AG08395 (cell line): ENCODE results near the gene TRA2B.
"Not testable (repeated sequence)": the region's sequence is repeated elsewhere in the genome, so short reads cannot be mapped to it uniquely, and the experiment has no call there.

Experiments used
- DNase-seq: peaks from one replicate; pipeline ENCODE4 v3.0.0; 2012; ENCODE audit warnings: mixed read lengths, low spot score

TRA2B gene

GRCh38 chr3:185927501-185928200 is 10.2 kb downstream of the TRA2B start:
- DNase-seq = no peak

GRCh38 chr3:185926445-185926844 is 11.4 kb downstream of the TRA2B start:
- DNase-seq = no peak

- no peak for DNase-seq
Observed at GRCh38 chr3:185925353-185925752, 12.5 kb downstream of the TRA2B start.

GRCh38 chr3:185924375-185924774 is 13.4 kb downstream of the TRA2B start:
- no peak for DNase-seq

- DNase-seq = no peak
Observed at GRCh38 chr3:185920184-185920583, 17.6 kb downstream of the TRA2B start.

- no peak for DNase-seq
Observed at GRCh38 chr3:185916042-185916833, 21.6 kb downstream of the TRA2B start.

- DNase-seq = no peak
Observed at GRCh38 chr3:185915642-185916041, 22.2 kb downstream of the TRA2B start.

- DNase-seq = no peak
Observed at GRCh38 chr3:185914911-185915629, 22.7 kb downstream of the TRA2B start.

GRCh38 chr3:185912929-185913901 is 24.6 kb downstream of the TRA2B start:
- DNase-seq = no peak

GRCh38 chr3:185912512-185912911 is 25.3 kb downstream of the TRA2B start:
- DNase-seq = no peak

GRCh38 chr3:185911076-185911448 is 26.8 kb downstream of the TRA2B start:
- DNase-seq = not testable (repeated sequence)

GRCh38 chr3:185910322-185911075 is 27.3 kb downstream of the TRA2B start:
- not testable (repeated sequence) for DNase-seq

GRCh38 chr3:185909913-185910312 is 27.9 kb downstream of the TRA2B start:
- not testable (repeated sequence) for DNase-seq

GRCh38 chr3:185900228-185900627 is 37.6 kb downstream of the TRA2B start:
- peak; percentile 94 for DNase-seq

- DNase-seq = no peak
Observed at GRCh38 chr3:185896636-185897035, 41.2 kb downstream of the TRA2B start.

GRCh38 chr3:185887066-185887465 is 50.7 kb downstream of the TRA2B start:
- no peak for DNase-seq

GRCh38 chr3:185884641-185885040 is 53.2 kb downstream of the TRA2B start:
- no peak for DNase-seq

GRCh38 chr3:185881926-185882325 is 55.9 kb downstream of the TRA2B start:
- DNase-seq = no peak

GRCh38 chr3:185880600-185880999 is 57.2 kb downstream of the TRA2B start:
- DNase-seq = no peak

- DNase-seq = no peak
Observed at GRCh38 chr3:185878920-185879319, 58.9 kb downstream of the TRA2B start.

- no peak for DNase-seq
Observed at GRCh38 chr3:185874119-185874518, 63.7 kb downstream of the TRA2B start.
